ENCODE data around the gene FAM217B.

Gene FAM217B

GRCh38 chr20:59976156-59976782, 36.1 kb downstream of the FAM217B start:
- DNase-seq (ENCODE audit: low read depth, low spot score): no peak

DNA sequence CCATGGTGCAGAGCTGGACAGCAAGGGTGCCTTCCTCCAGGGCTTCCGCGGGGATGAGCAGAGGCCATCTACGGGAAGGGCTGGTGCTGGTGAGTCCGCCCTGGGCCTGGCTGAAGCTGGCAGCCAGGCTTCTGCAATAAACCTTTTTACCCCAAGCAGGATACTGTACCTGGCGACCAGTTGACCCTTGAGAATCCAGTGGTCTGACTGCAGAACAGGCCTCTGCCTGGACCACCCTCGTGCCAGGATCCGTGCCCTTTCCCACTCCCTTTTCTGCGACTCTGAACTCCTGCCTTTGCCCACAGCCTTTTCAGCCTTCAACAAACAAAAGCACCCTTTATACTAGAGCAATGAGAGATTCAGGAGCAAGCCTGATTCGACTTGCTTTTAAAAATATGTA, 36.9 kb downstream of the FAM217B start:
- no peak for DNase-seq (ENCODE audit: low read depth, low spot score)

GRCh38 chr20:59983076-59983475, 42.9 kb downstream of the FAM217B start:
- no peak for DNase-seq (ENCODE audit: low read depth, low spot score)

DNA sequence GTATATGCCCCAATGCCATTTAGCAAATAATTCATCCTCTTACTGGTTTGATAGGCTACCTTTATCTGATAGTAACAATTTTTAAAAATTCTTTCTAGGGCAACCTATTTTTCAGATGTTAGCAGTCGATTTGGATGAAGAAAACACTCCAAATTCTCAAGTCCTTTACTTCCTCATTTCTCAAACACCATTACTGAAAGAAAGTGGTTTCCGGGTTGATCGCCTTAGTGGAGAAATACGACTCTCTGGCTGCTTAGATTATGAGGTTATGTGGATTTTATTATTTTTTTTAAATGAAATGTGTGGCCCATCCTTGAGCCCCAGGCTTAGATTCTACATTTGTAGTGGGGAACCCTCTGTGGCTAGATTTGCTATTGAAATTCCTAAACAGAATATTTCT, 44.4 kb downstream of the FAM217B start:
- no peak for DNase-seq (ENCODE audit: low read depth, low spot score)

DNA sequence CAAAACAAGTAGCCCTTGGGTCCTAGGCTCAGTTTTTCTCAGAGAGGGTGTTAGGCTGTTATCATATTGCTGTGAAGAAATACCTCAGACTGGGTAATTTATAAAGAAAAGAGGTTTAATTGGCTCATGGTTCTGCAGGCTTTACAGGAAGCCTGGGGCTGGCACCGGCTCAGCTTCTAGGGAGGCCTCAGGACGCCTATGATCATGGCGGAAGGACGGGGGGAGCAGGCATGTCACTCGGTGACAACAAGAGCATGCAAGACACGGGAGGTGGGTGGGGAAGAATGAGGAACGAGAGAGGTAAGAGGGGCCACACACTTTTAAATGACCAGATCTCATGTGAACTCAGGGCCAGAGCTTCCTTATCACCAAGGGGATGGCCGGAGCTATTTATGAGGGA, 45.0 kb downstream of the FAM217B start:
- DNase-seq (ENCODE audit: low read depth, low spot score): no peak

GRCh38 chr20:59985864-59986263, 45.7 kb downstream of the FAM217B start:
- DNase-seq (ENCODE audit: low read depth, low spot score): no peak

DNA sequence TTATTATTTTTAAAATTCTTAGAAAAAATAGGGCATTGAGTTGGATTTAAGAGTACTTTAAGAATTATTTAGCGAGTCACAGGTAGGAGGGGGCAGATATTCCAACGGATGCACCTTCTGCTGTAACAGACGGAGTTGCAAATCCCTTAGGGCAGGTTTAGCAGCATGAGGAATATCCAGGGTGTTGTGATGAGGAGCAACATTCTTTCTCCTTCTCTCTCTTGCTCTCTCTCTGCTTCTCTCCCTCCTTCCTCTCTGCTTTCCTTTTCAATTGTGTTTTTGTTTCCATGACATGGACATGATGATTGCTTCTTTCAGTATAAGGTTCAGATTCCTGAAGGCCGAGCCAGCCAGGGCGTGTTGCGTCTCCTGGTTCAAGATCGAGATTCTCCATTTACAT, 46.9 kb downstream of the FAM217B start:
- no peak for DNase-seq (ENCODE audit: low read depth, low spot score)

- peak; percentile 60 for DNase-seq (ENCODE audit: low read depth, low spot score)
Measured at GRCh38 chr20:59988141-59988540, 48.0 kb downstream of the FAM217B start.

- peak; percentile 9 for DNase-seq (ENCODE audit: low read depth, low spot score)
Measured at GRCh38 chr20:59992526-59993084, 52.4 kb downstream of the FAM217B start.

GRCh38 chr20:59993736-59994430, 53.7 kb downstream of the FAM217B start:
- DNase-seq (ENCODE audit: low read depth, low spot score): no peak

- DNase-seq (ENCODE audit: low read depth, low spot score): no peak
Measured at GRCh38 chr20:59994697-59995122, 54.5 kb downstream of the FAM217B start.

- DNase-seq (ENCODE audit: low read depth, low spot score): no peak
Measured at GRCh38 chr20:59996108-59996507, 55.9 kb downstream of the FAM217B start.

- no peak for DNase-seq (ENCODE audit: low read depth, low spot score)
Measured at GRCh38 chr20:59997896-59998295, 57.7 kb downstream of the FAM217B start.
